Measurements from ENCODE around the gene ZBTB8B. TPM values are rescaled to one million over a fixed set of nuclear protein-coding genes. Genes with fewer than 3 reads are reported as not detected.

ZBTB8B gene
- total RNA-seq, 2 experiments from 2014 or later: not detected

- no peaks in the 10 kb centered on the region for H3K9me3 ChIP-seq (ENCODE audit: low read length)
- no TSS peak for BruUV-seq (replicated peaks)
- no peaks in the 10 kb centered on the region for H4K20me1 ChIP-seq (ENCODE audit: insufficient read depth, low read length)
- no peak overlapping the region for H2AFZ ChIP-seq (ENCODE audit: low read length)
- H3K27ac ChIP-seq (ENCODE audit: low read depth, low read length, poor library complexity, severe bottlenecking): no peak overlapping the region
- intact Hi-C loops (cut with micrococcal nuclease; ENCODE audit: unreplicated experiment): no loop called here
- no peaks in the 10 kb centered on the region for H3K79me2 ChIP-seq (ENCODE audit: insufficient read depth, low read depth, low read length)
- DNase-seq (ENCODE audit: low spot score): no peak
- H3K4me2 ChIP-seq (ENCODE audit: low read length): no peak overlapping the region
- ChIA-PET CTCF (ENCODE audit: unreplicated experiment) (no interaction called here), POLR2A (interaction anchor here (0.6 to 1.2 kb wide), 2 partner anchors 34 to 422 kb away, joined by 3 read pairs; no protein-coding TSS in a partner anchor)
- H3K4me1 ChIP-seq (ENCODE audit: insufficient read depth, low read length, poor library complexity, severe bottlenecking): no peaks in the 10 kb centered on the region
- H3K9me2 ChIP-seq (ENCODE audit: insufficient read depth, low read length): no peaks in the 10 kb centered on the region
- no peak for TF ChIP-seq CTCF (conservative IDR thresholded peaks at IDR 0.05; ENCODE audit: low read length)
- no peak for TF ChIP-seq EZH2phosphoT487 (IDR thresholded peaks at IDR 0.05; ENCODE audit: borderline replicate concordance, low read depth, low read length)
- no peak overlapping the region for H3K4me3 ChIP-seq (ENCODE audit: low read depth, low read length, poor library complexity, severe bottlenecking)
- H3K36me3 ChIP-seq (ENCODE audit: insufficient read depth, low read length): no peaks in the 10 kb centered on the region
Measured at GRCh38 chr1:32507021-32507420, 42.1 kb downstream of the ZBTB8B start.

GRCh38 chr1:32508761-32509160 is 43.9 kb downstream of the ZBTB8B start:
- no peak overlapping the region for H3K4me2 ChIP-seq (ENCODE audit: low read length)
- H3K36me3 ChIP-seq (ENCODE audit: insufficient read depth, low read length): no peaks in the 10 kb centered on the region
- no TSS peak for BruUV-seq (replicated peaks)
- no peaks in the 10 kb centered on the region for H4K20me1 ChIP-seq (ENCODE audit: insufficient read depth, low read length)
- no peaks in the 10 kb centered on the region for H3K4me1 ChIP-seq (ENCODE audit: insufficient read depth, low read length, poor library complexity, severe bottlenecking)
- intact Hi-C loops (cut with micrococcal nuclease; ENCODE audit: unreplicated experiment): no loop called here
- no peak overlapping the region for H3K4me3 ChIP-seq (ENCODE audit: low read depth, low read length, poor library complexity, severe bottlenecking)
- H3K79me2 ChIP-seq (ENCODE audit: insufficient read depth, low read depth, low read length): no peaks in the 10 kb centered on the region
- ChIA-PET CTCF (ENCODE audit: unreplicated experiment) (interaction anchor here (1.0 kb wide), 1 partner anchor 12 kb away, joined by 3 read pairs; no protein-coding TSS in a partner anchor), POLR2A (no interaction called here)
- H3K9me2 ChIP-seq (ENCODE audit: insufficient read depth, low read length): no peaks in the 10 kb centered on the region
- DNase-seq (ENCODE audit: low spot score): no peak
- H3K27ac ChIP-seq (ENCODE audit: low read depth, low read length, poor library complexity, severe bottlenecking): no peak overlapping the region
- H2AFZ ChIP-seq (ENCODE audit: low read length): no peak overlapping the region
- no peaks in the 10 kb centered on the region for H3K9me3 ChIP-seq (ENCODE audit: low read length)
- TF ChIP-seq EZH2phosphoT487 (IDR thresholded peaks at IDR 0.05; ENCODE audit: borderline replicate concordance, low read depth, low read length) (no peak), CTCF (conservative IDR thresholded peaks at IDR 0.05; ENCODE audit: low read length) (no peak)

GRCh38 chr1:32509939-32510338 is 45.1 kb downstream of the ZBTB8B start:
- Histone ChIP-seq H3K9me2 (ENCODE audit: insufficient read depth, low read length) (no peaks in the 10 kb centered on the region), H3K4me3 (ENCODE audit: low read depth, low read length, poor library complexity, severe bottlenecking) (no peak overlapping the region), H3K36me3 (ENCODE audit: insufficient read depth, low read length) (no peaks in the 10 kb centered on the region), H3K9me3 (ENCODE audit: low read length) (no peaks in the 10 kb centered on the region), H3K4me2 (ENCODE audit: low read length) (no peak overlapping the region), H2AFZ (ENCODE audit: low read length) (no peak overlapping the region), H3K4me1 (ENCODE audit: insufficient read depth, low read length, poor library complexity, severe bottlenecking) (no peaks in the 10 kb centered on the region), H3K79me2 (ENCODE audit: insufficient read depth, low read depth, low read length) (no peaks in the 10 kb centered on the region), H4K20me1 (ENCODE audit: insufficient read depth, low read length) (no peaks in the 10 kb centered on the region), H3K27ac (ENCODE audit: low read depth, low read length, poor library complexity, severe bottlenecking) (no peak overlapping the region)
- intact Hi-C loops (cut with micrococcal nuclease; ENCODE audit: unreplicated experiment): no loop called here
- POLR2A ChIA-PET: interaction anchor here (0.7 to 0.9 kb wide), 2 partner anchors 26 to 82 kb away, joined by 3 read pairs; no protein-coding TSS in a partner anchor
- no TSS peak for BruUV-seq (replicated peaks)
- no peak for DNase-seq (ENCODE audit: low spot score)
- TF ChIP-seq CTCF (conservative IDR thresholded peaks at IDR 0.05; ENCODE audit: low read length) (no peak), EZH2phosphoT487 (IDR thresholded peaks at IDR 0.05; ENCODE audit: borderline replicate concordance, low read depth, low read length) (no peak)
- CTCF ChIA-PET (ENCODE audit: unreplicated experiment): interaction anchor here (0.5 kb wide), 1 partner anchor 10 kb away, joined by 7 read pairs; no protein-coding TSS in a partner anchor

Data from OCI-LY7 (cell line).